Stimulated activated CD8-positive, alpha-beta memory T cell treated with anti-CD3 and anti-CD28 coated beads, Interleukin-4, amount 100 ng/mL, for 48 hours (primary cell): ENCODE data around the gene PHF21B.

Experiments
- DNase-seq: peaks from one replicate; pipeline ENCODE4 v3.0.0-alpha.2; 2020

Gene PHF21B

GRCh38 chr22:44834065-44834464 is 175.7 kb downstream of the PHF21B start:
- no peak for DNase-seq

DNA sequence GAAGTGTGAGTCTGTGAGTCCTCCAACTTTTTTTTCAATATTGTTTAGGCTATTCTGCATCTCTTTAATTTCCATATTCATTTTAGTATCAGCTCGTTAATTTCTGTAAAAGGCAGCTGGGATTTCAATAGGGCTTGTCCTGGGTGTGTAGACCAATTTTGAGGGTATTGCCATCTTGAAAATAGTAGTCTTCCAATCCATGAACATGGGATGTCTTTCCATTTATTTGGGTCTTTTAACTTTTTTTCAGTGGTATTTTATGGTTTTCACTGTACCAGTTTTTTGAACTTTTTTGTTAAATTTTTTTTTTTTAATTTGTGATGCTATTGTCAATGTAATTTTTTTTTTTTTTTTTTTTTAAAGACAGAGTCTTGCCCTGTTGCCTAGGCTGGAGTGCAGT is 177.9 kb downstream of the PHF21B start:
- DNase-seq: no peak
